ENCODE data around the gene RAET1L. TPM values are rescaled to one million over a fixed set of nuclear protein-coding genes. Genes with fewer than 3 reads are reported as not detected.
"Not testable (repeated sequence)": the region's sequence is repeated elsewhere in the genome, so short reads cannot be mapped to it uniquely, and the experiment has no call there.

RAET1L gene
- total and polyA plus RNA-seq, 9 of the 15 experiments (the other 6 are each of a cell fraction or from before 2014, with no cell fraction given) = not detected

DNA sequence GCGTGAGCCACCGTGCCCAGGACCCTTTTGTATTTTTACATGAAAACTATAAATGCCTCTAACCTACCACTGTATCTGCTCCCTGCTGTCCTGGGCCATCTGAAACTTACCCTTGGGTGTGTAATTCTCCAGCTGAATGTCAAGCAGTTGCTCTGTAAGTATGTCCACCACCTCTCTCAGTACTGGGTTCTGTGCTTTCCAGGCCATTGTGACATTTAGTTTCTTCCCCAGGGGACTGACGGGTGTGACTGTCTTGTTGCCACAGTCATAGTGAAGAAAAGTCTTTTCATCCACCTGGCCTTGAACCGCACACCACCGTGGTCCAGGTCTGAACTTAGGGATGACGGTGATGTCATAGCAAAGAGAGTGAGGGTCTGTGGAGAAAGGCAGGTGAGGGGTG lies 3.5 kb downstream of the RAET1L start:
- FAIRE-seq; BruUV-seq (replicated peaks); H3K4me3 ChIP-seq; DNase-seq (ENCODE audit: extremely low read depth in 1 of 4, low spot score in 3 of 4); H3K9me3 ChIP-seq (replicated peaks; ENCODE audit: control insufficient read depth, insufficient read depth, low read depth, low read length); H3K36me3 ChIP-seq (ENCODE audit: control insufficient read depth, insufficient read depth, low read length); CTCF ChIA-PET (ENCODE audit: low intra/inter-chr PET ratio); H4K20me1 ChIP-seq (replicated peaks; ENCODE audit: control insufficient read depth, insufficient read depth, low read length); ATAC-seq; H3K4me2 ChIP-seq (ENCODE audit: insufficient read depth, low read length); H3K79me2 ChIP-seq (ENCODE audit: control insufficient read depth, insufficient read depth, low read length); H3K27ac ChIP-seq (ENCODE audit: extremely low read depth, low read depth, low read length); H3K9ac ChIP-seq (ENCODE audit: insufficient read depth in 1 of 2, low read depth in 2 of 2, low read length in 2 of 2); POLR2A ChIA-PET; H3K9me1 ChIP-seq (ENCODE audit: control insufficient read depth, insufficient read depth, low read length); H3K4me1 ChIP-seq (replicated peaks in 1 of 2; ENCODE audit: control insufficient read depth in 2 of 2, insufficient read depth in 2 of 2, low read length in 2 of 2); intact Hi-C loops (cut with micrococcal nuclease); in situ Hi-C loops (cut with MboI); H2AFZ ChIP-seq (ENCODE audit: low read depth, low read length): not testable (repeated sequence)
- 16% methylated on average over 2 of the region's 6 CpGs for WGBS (ENCODE audit: insufficient coverage, low coverage, missing lambda C conversion rate)
- peaks cover 22 to 41% of the 10 kb centered on the region in 2 experiments for H3K27me3 ChIP-seq (ENCODE audit: control insufficient read depth in 2 of 2, insufficient read depth in 2 of 2, low read length in 2 of 2)

- H3K27me3 ChIP-seq (ENCODE audit: control insufficient read depth in 2 of 2, insufficient read depth in 2 of 2, low read length in 2 of 2) = peaks cover 3 to 13% of the 10 kb centered on the region in 2 experiments; a peak in 4 of 5 replicates
- H3K36me3 ChIP-seq (ENCODE audit: control insufficient read depth, insufficient read depth, low read length) = no peaks in the 10 kb centered on the region
- no peak overlapping the region for H3K4me2 ChIP-seq (ENCODE audit: insufficient read depth, low read length)
- no TSS peak for BruUV-seq (replicated peaks)
- TF ChIP-seq ZNF140 (CRISPR knock-in tag; IDR thresholded peaks at IDR 0.05) = no peak
- TF ChIP-seq ZNF766 (CRISPR knock-in tag; conservative IDR thresholded peaks at IDR 0.05) = no peak
- TF ChIP-seq CBFA2T2 (conservative IDR thresholded peaks at IDR 0.05) = no peak
- TF ChIP-seq ZNF79 (CRISPR knock-in tag; IDR thresholded peaks at IDR 0.05; ENCODE audit: low read depth) = no peak
- TF ChIP-seq FOXJ3 (CRISPR knock-in tag; IDR thresholded peaks at IDR 0.05) = no peak
- no peak for TF ChIP-seq SIX5 (IDR thresholded peaks at IDR 0.05; ENCODE audit: borderline replicate concordance in 1 of 2, insufficient read depth in 1 of 2, low read depth in 1 of 2, low read length in 2 of 2)
- no peak for TF ChIP-seq ZNF830 (CRISPR knock-in tag; IDR thresholded peaks at IDR 0.05)
- TF ChIP-seq ZNF740 (CRISPR knock-in tag; IDR thresholded peaks at IDR 0.05) = no peak
- no peak for TF ChIP-seq ZNF740 (tag; IDR thresholded peaks at IDR 0.05)
- no peak overlapping the region for H3K4me3 ChIP-seq
- WGBS (ENCODE audit: insufficient coverage, low coverage, missing lambda C conversion rate) = 1% methylated on average over 6 of the region's 6 CpGs
- H3K9me1 ChIP-seq (ENCODE audit: control insufficient read depth, insufficient read depth, low read length) = no peaks in the 10 kb centered on the region
- no peaks in the 10 kb centered on the region for H3K9me3 ChIP-seq (replicated peaks; ENCODE audit: control insufficient read depth, insufficient read depth, low read depth, low read length)
- ATAC-seq = no peak
- FAIRE-seq = no peak
- peaks cover 14 to 15% of the 10 kb centered on the region in 2 experiments; a peak in 4 of 5 replicates for H3K4me1 ChIP-seq (replicated peaks in 1 of 2; ENCODE audit: control insufficient read depth in 2 of 2, insufficient read depth in 2 of 2, low read length in 2 of 2)
- H3K79me2 ChIP-seq (ENCODE audit: control insufficient read depth, insufficient read depth, low read length) = no peaks in the 10 kb centered on the region
- in situ Hi-C loops (cut with MboI) = no loop called here
- no peak overlapping the region for H3K9ac ChIP-seq (ENCODE audit: insufficient read depth in 1 of 2, low read depth in 2 of 2, low read length in 2 of 2)
- CTCF ChIA-PET (ENCODE audit: low intra/inter-chr PET ratio) = interaction anchor here (4.4 kb wide), 1 partner anchor 84 kb away, joined by 70 read pairs; no protein-coding TSS in a partner anchor
- H4K20me1 ChIP-seq (replicated peaks; ENCODE audit: control insufficient read depth, insufficient read depth, low read length) = no peaks in the 10 kb centered on the region
- POLR2A ChIA-PET = interaction anchor here (0.9 kb wide), 1 partner anchor 55 kb away, joined by 5 read pairs; the partner anchor contains the start of gene ULBP1
- no peak overlapping the region for H2AFZ ChIP-seq (ENCODE audit: low read depth, low read length)
- no peak overlapping the region for H3K27ac ChIP-seq (ENCODE audit: extremely low read depth, low read depth, low read length)
- no peak for DNase-seq (ENCODE audit: extremely low read depth in 1 of 4, low spot score in 3 of 4)
- intact Hi-C loops (cut with micrococcal nuclease) = loop anchor here (5.0 kb wide), 1 partner anchor 177 kb away; no protein-coding TSS in a partner anchor
Measured at GRCh38 chr6:150018846-150019580, 6.3 kb downstream of the RAET1L start.

Data from K562 (cell line).